A549 (cell line): ENCODE results near the gene TMEM80.
A peak's percentile ranks its signal among the peaks of the same experiment; 100 is the strongest.

Experiments
- CEBPB ChIP-seq, 2 experiments: fragments of >200 bp in 1 of 2; sonication (Bioruptor Twin) in 1 of 2; formaldehyde crosslinking in 1 of 2; IDR thresholded peaks; 2 replicates each; pipeline ENCODE4 v1.6.1; 2012 to 2016
- CHD2 ChIP-seq: fragments of 150-350 bp; IDR thresholded peaks from 2 replicates; pipeline ENCODE4 v1.6.1; 2014; ENCODE audit warnings: low read length; ENCODE audit not compliant: partially characterized antibody
- HOXA7 ChIP-seq: fragments of 250-450 bp; sonication (Bioruptor Pico); IDR thresholded peaks from 2 replicates; pipeline ENCODE4 v1.5.0; 2020; ENCODE audit warnings: mild to moderate bottlenecking, moderate library complexity
- JUN ChIP-seq, 2 experiments: fragments of >200 bp; sonication (Bioruptor Twin); formaldehyde crosslinking; IDR thresholded peaks; 2 replicates in 1 of 2; 3 replicates in 1 of 2; pipeline ENCODE4 v1.6.1; 2016 to 2017
- JUNB ChIP-seq: fragments of >200 bp; sonication (Bioruptor Twin); formaldehyde crosslinking; IDR thresholded peaks from 2 replicates; pipeline ENCODE4 v1.6.1; 2016
- MAFK ChIP-seq: fragments of 450-650 bp; IDR thresholded peaks from 2 replicates; pipeline ENCODE4 v1.6.1; 2014; ENCODE audit not compliant: partially characterized antibody
- MAX ChIP-seq: IDR thresholded peaks from 2 replicates; pipeline ENCODE4 v1.6.1; 2012
- POLR2A ChIP-seq: IDR thresholded peaks from 2 replicates; pipeline ENCODE4 v1.6.1; 2012; ENCODE audit warnings: mild to moderate bottlenecking, low read length
- POLR2AphosphoS2 ChIP-seq: conservative IDR thresholded peaks from 2 replicates; pipeline ENCODE4 v1.6.1; 2012; ENCODE audit warnings: low read length, improper control_type of control experiment, inconsistent platforms
- RAD21 ChIP-seq, 2 experiments: fragments of >200 bp in 1 of 2; sonication (Bioruptor Twin) in 1 of 2; formaldehyde crosslinking in 1 of 2; IDR thresholded peaks in 1 of 2; conservative IDR thresholded peaks in 1 of 2; 2 replicates in 1 of 2; 3 replicates in 1 of 2; pipeline ENCODE4 v1.6.1; 2012 to 2018; ENCODE audit warnings: inconsistent platforms in 1 of 2
- TFCP2L1 ChIP-seq: fragments of 250-450 bp; sonication (Bioruptor Pico); IDR thresholded peaks from 2 replicates; pipeline ENCODE4 v1.5.0; 2021; ENCODE audit warnings: mild to moderate bottlenecking
- TP53 ChIP-seq: fragments of 250-450 bp; sonication (Bioruptor Pico); IDR thresholded peaks from 2 replicates; pipeline ENCODE4 v1.5.0; 2021; ENCODE audit warnings: mild to moderate bottlenecking, moderate library complexity
- TF ChIP-seq, protein P1 (sequence below): fragments of >200 bp; sonication (Bioruptor Twin); formaldehyde crosslinking; IDR thresholded peaks from 3 replicates; pipeline ENCODE4 v1.5.1; 2016

GRCh38 chr11:695538-696248 is at the start of gene TMEM80:
- TF ChIP-seq, protein P1, sequence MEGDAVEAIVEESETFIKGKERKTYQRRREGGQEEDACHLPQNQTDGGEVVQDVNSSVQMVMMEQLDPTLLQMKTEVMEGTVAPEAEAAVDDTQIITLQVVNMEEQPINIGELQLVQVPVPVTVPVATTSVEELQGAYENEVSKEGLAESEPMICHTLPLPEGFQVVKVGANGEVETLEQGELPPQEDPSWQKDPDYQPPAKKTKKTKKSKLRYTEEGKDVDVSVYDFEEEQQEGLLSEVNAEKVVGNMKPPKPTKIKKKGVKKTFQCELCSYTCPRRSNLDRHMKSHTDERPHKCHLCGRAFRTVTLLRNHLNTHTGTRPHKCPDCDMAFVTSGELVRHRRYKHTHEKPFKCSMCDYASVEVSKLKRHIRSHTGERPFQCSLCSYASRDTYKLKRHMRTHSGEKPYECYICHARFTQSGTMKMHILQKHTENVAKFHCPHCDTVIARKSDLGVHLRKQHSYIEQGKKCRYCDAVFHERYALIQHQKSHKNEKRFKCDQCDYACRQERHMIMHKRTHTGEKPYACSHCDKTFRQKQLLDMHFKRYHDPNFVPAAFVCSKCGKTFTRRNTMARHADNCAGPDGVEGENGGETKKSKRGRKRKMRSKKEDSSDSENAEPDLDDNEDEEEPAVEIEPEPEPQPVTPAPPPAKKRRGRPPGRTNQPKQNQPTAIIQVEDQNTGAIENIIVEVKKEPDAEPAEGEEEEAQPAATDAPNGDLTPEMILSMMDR, result no peak
- TF ChIP-seq POLR2A, result peak; percentile 89
- TF ChIP-seq JUN (IDR thresholded peaks at IDR 0.05), result peak; percentile 29 to 93; a peak in 4 of 5 replicates
- no peak for TF ChIP-seq CEBPB (IDR thresholded peaks at IDR 0.05)
- no peak for TF ChIP-seq MAFK
- no peak for TF ChIP-seq RAD21 (conservative IDR thresholded peaks at IDR 0.05 in 1 of 2, IDR thresholded peaks at IDR 0.05 in 1 of 2)
- TF ChIP-seq MAX, result peak; percentile 31
- TF ChIP-seq POLR2AphosphoS2, result no peak
- no peak for TF ChIP-seq HOXA7
- no peak for TF ChIP-seq JUNB
- TF ChIP-seq TFCP2L1, result no peak
- no peak for TF ChIP-seq CHD2
- TF ChIP-seq TP53 (CRISPR knock-in tag), result no peak
